ENCODE data around the gene HNRNPA1L2.

GRCh38 chr13:52650731-52651130 lies 8.5 kb downstream of the HNRNPA1L2 start:
- TF ChIP-seq CTCF (IDR thresholded peaks at IDR 0.05) (no peak), EZH2 (IDR thresholded peaks at IDR 0.05) (no peak)
